ENCODE results near the gene OR10A3.

DNA sequence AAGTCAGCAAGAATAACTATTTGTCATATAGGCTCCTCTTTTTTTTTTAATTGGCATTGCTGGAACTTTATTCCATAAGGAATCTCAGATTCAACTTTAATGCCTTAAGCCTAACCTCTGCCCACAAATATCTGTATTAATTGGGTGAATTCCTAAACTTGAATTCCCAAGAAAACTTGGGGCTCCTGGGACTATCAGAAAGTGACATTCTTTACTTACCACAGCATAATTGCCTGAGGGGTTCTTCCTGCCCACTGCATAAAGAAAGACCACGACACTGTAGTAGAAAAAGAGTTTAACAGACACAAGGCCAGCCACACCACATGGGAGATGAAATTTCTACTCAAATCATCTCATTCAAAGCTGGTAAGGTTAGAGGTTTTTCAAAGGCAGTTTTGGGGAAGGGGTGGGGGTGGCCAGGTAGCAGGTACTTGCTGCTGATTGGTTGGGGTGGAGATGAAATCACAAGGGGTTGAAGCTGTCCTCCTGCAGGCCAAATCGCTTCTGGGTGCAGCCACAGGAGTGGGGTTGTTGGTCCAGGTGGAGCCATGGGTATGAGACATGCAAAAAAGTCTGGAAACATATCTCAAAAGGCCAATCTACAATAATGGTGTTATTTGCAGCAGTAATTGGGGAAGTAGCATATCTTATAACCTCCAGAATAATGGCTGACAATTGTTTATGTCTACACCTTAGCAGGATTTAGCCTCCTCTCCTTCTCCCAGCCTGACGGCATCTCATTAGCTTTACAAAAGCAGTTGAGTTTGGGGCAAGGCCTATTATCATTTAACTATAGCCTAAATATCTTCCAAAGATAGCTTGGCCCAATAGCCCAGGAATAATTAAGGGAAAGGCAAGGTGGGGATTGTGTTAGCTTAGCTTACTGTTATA, 28.5 kb upstream of the OR10A3 start:
- TF ChIP-seq, protein P1, sequence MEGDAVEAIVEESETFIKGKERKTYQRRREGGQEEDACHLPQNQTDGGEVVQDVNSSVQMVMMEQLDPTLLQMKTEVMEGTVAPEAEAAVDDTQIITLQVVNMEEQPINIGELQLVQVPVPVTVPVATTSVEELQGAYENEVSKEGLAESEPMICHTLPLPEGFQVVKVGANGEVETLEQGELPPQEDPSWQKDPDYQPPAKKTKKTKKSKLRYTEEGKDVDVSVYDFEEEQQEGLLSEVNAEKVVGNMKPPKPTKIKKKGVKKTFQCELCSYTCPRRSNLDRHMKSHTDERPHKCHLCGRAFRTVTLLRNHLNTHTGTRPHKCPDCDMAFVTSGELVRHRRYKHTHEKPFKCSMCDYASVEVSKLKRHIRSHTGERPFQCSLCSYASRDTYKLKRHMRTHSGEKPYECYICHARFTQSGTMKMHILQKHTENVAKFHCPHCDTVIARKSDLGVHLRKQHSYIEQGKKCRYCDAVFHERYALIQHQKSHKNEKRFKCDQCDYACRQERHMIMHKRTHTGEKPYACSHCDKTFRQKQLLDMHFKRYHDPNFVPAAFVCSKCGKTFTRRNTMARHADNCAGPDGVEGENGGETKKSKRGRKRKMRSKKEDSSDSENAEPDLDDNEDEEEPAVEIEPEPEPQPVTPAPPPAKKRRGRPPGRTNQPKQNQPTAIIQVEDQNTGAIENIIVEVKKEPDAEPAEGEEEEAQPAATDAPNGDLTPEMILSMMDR (IDR thresholded peaks at IDR 0.05; ENCODE audit: borderline replicate concordance, extremely low read depth, low read length, poor library complexity, severe bottlenecking): no peak
- TF ChIP-seq EZH2 (IDR thresholded peaks at IDR 0.05; ENCODE audit: borderline replicate concordance, low read depth, low read length, severe bottlenecking): no peak
